ENCODE results near the gene COL27A1.

DNA sequence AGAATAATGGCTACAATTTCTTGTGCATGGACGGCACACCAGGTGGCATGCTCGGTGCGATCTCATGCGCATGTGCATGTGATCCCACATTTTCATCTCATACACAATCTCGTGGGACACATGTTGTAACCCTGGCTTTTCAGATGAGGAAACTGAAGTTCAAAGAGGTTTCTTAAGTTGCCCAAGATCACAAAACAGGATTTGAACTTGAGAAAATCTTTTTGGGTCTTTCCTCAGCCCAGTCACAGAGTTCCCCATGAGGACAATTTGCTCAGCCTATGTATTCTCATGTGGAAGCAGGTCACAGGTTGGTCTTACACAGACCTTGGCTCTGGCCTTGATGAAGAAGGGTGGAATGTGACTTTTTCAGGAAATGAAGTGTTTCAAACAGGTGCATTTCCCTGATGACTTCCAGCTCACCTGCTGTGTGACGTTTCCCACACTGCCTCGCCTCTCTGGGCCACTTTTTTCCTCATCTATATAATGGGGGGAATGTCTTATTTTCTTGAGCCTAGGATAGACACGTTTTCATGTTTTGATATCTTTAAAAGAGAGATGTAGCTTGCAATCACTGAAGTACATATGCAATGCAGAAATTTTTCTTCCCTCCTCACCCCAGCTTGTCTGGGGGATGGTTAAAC, 160.5 kb downstream of the COL27A1 start:
- TF ChIP-seq, protein P1, sequence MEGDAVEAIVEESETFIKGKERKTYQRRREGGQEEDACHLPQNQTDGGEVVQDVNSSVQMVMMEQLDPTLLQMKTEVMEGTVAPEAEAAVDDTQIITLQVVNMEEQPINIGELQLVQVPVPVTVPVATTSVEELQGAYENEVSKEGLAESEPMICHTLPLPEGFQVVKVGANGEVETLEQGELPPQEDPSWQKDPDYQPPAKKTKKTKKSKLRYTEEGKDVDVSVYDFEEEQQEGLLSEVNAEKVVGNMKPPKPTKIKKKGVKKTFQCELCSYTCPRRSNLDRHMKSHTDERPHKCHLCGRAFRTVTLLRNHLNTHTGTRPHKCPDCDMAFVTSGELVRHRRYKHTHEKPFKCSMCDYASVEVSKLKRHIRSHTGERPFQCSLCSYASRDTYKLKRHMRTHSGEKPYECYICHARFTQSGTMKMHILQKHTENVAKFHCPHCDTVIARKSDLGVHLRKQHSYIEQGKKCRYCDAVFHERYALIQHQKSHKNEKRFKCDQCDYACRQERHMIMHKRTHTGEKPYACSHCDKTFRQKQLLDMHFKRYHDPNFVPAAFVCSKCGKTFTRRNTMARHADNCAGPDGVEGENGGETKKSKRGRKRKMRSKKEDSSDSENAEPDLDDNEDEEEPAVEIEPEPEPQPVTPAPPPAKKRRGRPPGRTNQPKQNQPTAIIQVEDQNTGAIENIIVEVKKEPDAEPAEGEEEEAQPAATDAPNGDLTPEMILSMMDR (IDR thresholded peaks at IDR 0.05; ENCODE audit: low read depth, low read length), result no peak
- TF ChIP-seq POLR2A (IDR thresholded peaks at IDR 0.05; ENCODE audit: extremely low read depth, insufficient read length) (no peak), MYC (IDR thresholded peaks at IDR 0.05; ENCODE audit: low read depth, low read length) (no peak)

All from NB4 (cell line).